ENCODE data around the gene RNF5. TPM values are rescaled to one million over a fixed set of nuclear protein-coding genes. Genes with fewer than 3 reads are reported as not detected.
A peak's percentile ranks its signal among the peaks of the same experiment; 100 is the strongest.

Gene RNF5
- total RNA-seq, 1 donor from 2014 or later, result 79.9 TPM

GRCh38 chr6:32176476-32177182 lies 1.6 kb upstream of the RNF5 start:
- no peak for DNase-seq (ENCODE audit: low read depth)
- H3K4me3 ChIP-seq (ENCODE audit: low read depth, low read length), result peak overlapping the region; percentile 99
- TF ChIP-seq CTCF (conservative IDR thresholded peaks at IDR 0.05; ENCODE audit: low read depth, low read length), result no peak

- peak overlapping the region; percentile 99 for H3K4me3 ChIP-seq (ENCODE audit: low read depth, low read length)
- DNase-seq (ENCODE audit: low read depth), result no peak
- no peak for TF ChIP-seq CTCF (conservative IDR thresholded peaks at IDR 0.05; ENCODE audit: low read depth, low read length)
Observed at GRCh38 chr6:32177183-32177787, 920 bp upstream of the RNF5 start.

- TF ChIP-seq CTCF (conservative IDR thresholded peaks at IDR 0.05; ENCODE audit: low read depth, low read length), result no peak
- no peak for DNase-seq (ENCODE audit: low read depth)
- peak overlapping the region; percentile 99 for H3K4me3 ChIP-seq (ENCODE audit: low read depth, low read length)
Observed at GRCh38 chr6:32178547-32179440, 589 bp downstream of the RNF5 start.

- no peak for TF ChIP-seq CTCF (conservative IDR thresholded peaks at IDR 0.05; ENCODE audit: low read depth, low read length)
- peak overlapping the region; percentile 99 for H3K4me3 ChIP-seq (ENCODE audit: low read depth, low read length)
- DNase-seq (ENCODE audit: low read depth), result no peak
Observed at GRCh38 chr6:32179766-32180405, 1.7 kb downstream of the RNF5 start.

- H3K4me3 ChIP-seq (ENCODE audit: low read depth, low read length), result no peak overlapping the region
- no peak for DNase-seq (ENCODE audit: low read depth)
- TF ChIP-seq CTCF (conservative IDR thresholded peaks at IDR 0.05; ENCODE audit: low read depth, low read length), result no peak
Observed at GRCh38 chr6:32181148-32181702, 3.0 kb downstream of the RNF5 start.

GRCh38 chr6:32181915-32182529 lies 3.8 kb downstream of the RNF5 start:
- H3K4me3 ChIP-seq (ENCODE audit: low read depth, low read length), result no peak overlapping the region
- TF ChIP-seq CTCF (conservative IDR thresholded peaks at IDR 0.05; ENCODE audit: low read depth, low read length), result no peak
- no peak for DNase-seq (ENCODE audit: low read depth)
